A673 (cell line): Measurements from ENCODE around the gene ROMO1. TPM values are rescaled to one million over a fixed set of nuclear protein-coding genes. Genes with fewer than 3 reads are reported as not detected.

Experiments
- BruUV-seq: library from RNA; stranded (reverse); fragments of 400-500 nt; replicated peaks from 2 replicates; lab custom pipeline; 2021; lab: Mats Ljungman, UMichigan
- CTCF ChIA-PET: fragments of 300-600 bp; sonication (Branson Sonifier 250); formaldehyde crosslinking; loops from one replicate; lab custom pipeline; 2022; ENCODE audit warnings: antibody characterized with exemption; lab: Charles Lee
- POLR2A ChIA-PET: fragments of 300-600 bp; sonication (Branson Sonifier 250); formaldehyde crosslinking; loops from one replicate; lab custom pipeline; 2022; ENCODE audit warnings: antibody characterized with exemption; ENCODE audit not compliant: low non-redundant PET; lab: Charles Lee
- DNase-seq: peaks from one replicate; pipeline ENCODE4 v3.0.0-alpha.2; 2015; ENCODE audit warnings: low spot score
- H3K27ac ChIP-seq: fragments of 200-600 bp; sonication (generic); 2 replicates; pipeline ENCODE4 v1.5.1; 2016; ENCODE audit warnings: mixed run types, low read depth, mild to moderate bottlenecking, mixed read lengths, antibody characterized with exemption, low read length; ENCODE audit not compliant: poor library complexity, severe bottlenecking
- H3K27me3 ChIP-seq: fragments of 200-600 bp; sonication (generic); replicated peaks from 2 replicates; pipeline ENCODE4 v1.6.1; 2017; ENCODE audit warnings: mixed run types, low read depth, mild to moderate bottlenecking, mixed read lengths, antibody characterized with exemption, low read length; ENCODE audit not compliant: insufficient read depth, poor library complexity
- H3K36me3 ChIP-seq: fragments of 200-600 bp; sonication (generic); 2 replicates; pipeline ENCODE4 v1.6.1; 2016; ENCODE audit warnings: mixed run types, mild to moderate bottlenecking, mixed read lengths, antibody characterized with exemption, low read length; ENCODE audit not compliant: insufficient read depth, poor library complexity, severe bottlenecking
- H3K4me1 ChIP-seq: fragments of 200-600 bp; sonication (generic); 2 replicates; pipeline ENCODE4 v1.6.1; 2017; ENCODE audit warnings: mixed run types, mild to moderate bottlenecking, mixed read lengths, antibody characterized with exemption, low read length; ENCODE audit not compliant: insufficient read depth, poor library complexity, severe bottlenecking
- H3K4me3 ChIP-seq: fragments of 200-600 bp; sonication (generic); 2 replicates; pipeline ENCODE4 v1.5.1; 2016; ENCODE audit warnings: low read depth, mixed run types, mild to moderate bottlenecking, mixed read lengths, low read length; ENCODE audit not compliant: poor library complexity, severe bottlenecking
- H3K9me3 ChIP-seq: fragments of 200-600 bp; sonication (generic); 2 replicates; pipeline ENCODE4 v1.6.1; 2016; ENCODE audit warnings: mixed run types, low read depth, mild to moderate bottlenecking, mixed read lengths, antibody characterized with exemption, low read length; ENCODE audit not compliant: poor library complexity, severe bottlenecking
- EZH2 ChIP-seq: fragments of 200-600 bp; sonication (generic); IDR thresholded peaks from 2 replicates; pipeline ENCODE4 v1.6.1; 2017; ENCODE audit warnings: borderline replicate concordance, low read depth, mild to moderate bottlenecking, mixed read lengths, antibody characterized with exemption, low read length; ENCODE audit not compliant: poor library complexity, severe bottlenecking
- intact Hi-C: fragments of 100-400 bp; cut with micrococcal nuclease; formaldehyde crosslinking; loops from one replicate; pipeline ENCODE4 v1.10.0; 2022; ENCODE audit not compliant: unreplicated experiment
- total RNA-seq: library from RNA; stranded (reverse); gene quantifications from 2 replicates; pipeline ENCODE4 v1.2.3, GENCODE V29; 2021
- TF ChIP-seq, protein P1 (sequence below): fragments of 300-800, 200-600 bp; sonication (generic); conservative IDR thresholded peaks from 2 replicates; pipeline ENCODE4 v1.5.1; 2017; ENCODE audit warnings: low read depth, mild to moderate bottlenecking, antibody characterized with exemption, low read length, moderate library complexity, mixed read lengths

The ROMO1 gene
- total RNA-seq, 1 experiment from 2014 or later = 134 TPM

- H3K9me3 ChIP-seq = no peaks in the 10 kb centered on the region
- H3K27me3 ChIP-seq = no peaks in the 10 kb centered on the region
- DNase-seq = no peak
- POLR2A ChIA-PET = interaction anchor here (0.6 kb wide), 1 partner anchor 108 kb away, joined by 3 read pairs; no protein-coding TSS in a partner anchor
- H3K36me3 ChIP-seq = peaks cover 8% of the 10 kb centered on the region
- peaks cover 29% of the 10 kb centered on the region for H3K4me1 ChIP-seq
- BruUV-seq = no TSS peak
- intact Hi-C loops = no loop called here
- CTCF ChIA-PET = no interaction called here
- H3K27ac ChIP-seq = no peak overlapping the region
- TF ChIP-seq, protein P1, sequence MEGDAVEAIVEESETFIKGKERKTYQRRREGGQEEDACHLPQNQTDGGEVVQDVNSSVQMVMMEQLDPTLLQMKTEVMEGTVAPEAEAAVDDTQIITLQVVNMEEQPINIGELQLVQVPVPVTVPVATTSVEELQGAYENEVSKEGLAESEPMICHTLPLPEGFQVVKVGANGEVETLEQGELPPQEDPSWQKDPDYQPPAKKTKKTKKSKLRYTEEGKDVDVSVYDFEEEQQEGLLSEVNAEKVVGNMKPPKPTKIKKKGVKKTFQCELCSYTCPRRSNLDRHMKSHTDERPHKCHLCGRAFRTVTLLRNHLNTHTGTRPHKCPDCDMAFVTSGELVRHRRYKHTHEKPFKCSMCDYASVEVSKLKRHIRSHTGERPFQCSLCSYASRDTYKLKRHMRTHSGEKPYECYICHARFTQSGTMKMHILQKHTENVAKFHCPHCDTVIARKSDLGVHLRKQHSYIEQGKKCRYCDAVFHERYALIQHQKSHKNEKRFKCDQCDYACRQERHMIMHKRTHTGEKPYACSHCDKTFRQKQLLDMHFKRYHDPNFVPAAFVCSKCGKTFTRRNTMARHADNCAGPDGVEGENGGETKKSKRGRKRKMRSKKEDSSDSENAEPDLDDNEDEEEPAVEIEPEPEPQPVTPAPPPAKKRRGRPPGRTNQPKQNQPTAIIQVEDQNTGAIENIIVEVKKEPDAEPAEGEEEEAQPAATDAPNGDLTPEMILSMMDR = no peak
- TF ChIP-seq EZH2 = no peak
- H3K4me3 ChIP-seq = peak overlapping the region; percentile 69
These were observed 38.2 kb upstream of the ROMO1 start for GRCh38 chr20:35661053-35661452.

- no peaks in the 10 kb centered on the region for H3K9me3 ChIP-seq
- H3K27me3 ChIP-seq = no peaks in the 10 kb centered on the region
- H3K27ac ChIP-seq = peak overlapping the region; percentile 38
- no peak for TF ChIP-seq EZH2
- TF ChIP-seq, protein P1 = no peak
- intact Hi-C loops = no loop called here
- ChIA-PET CTCF (no interaction called here), POLR2A (no interaction called here)
- H3K36me3 ChIP-seq = no peaks in the 10 kb centered on the region
- BruUV-seq = no TSS peak
- H3K4me3 ChIP-seq = peak overlapping the region; percentile 69
- no peak for DNase-seq
- peaks cover 28% of the 10 kb centered on the region for H3K4me1 ChIP-seq
These were observed 37.3 kb upstream of the ROMO1 start for GRCh38 chr20:35661908-35662307.

DNA sequence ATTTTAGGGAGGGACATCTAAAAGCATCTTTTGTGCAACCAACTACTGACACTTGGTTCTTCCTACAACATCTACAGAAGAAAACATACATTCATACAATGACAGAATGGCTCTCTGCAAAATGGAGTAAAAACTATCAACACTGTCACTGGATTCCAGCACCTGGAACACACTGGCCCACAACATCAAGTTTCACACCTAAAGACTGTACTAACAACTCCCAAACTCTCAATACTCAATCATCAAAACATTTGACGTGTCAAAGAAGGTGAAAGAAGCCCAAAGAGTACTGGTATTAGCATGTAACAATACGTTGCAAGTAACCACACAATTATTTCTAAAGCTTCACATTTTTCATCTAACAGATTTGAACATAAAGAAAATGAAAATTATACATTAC, 36.7 kb upstream of the ROMO1 start:
- peaks cover 22% of the 10 kb centered on the region for H3K4me1 ChIP-seq
- ChIA-PET CTCF (no interaction called here), POLR2A (no interaction called here)
- H3K9me3 ChIP-seq = no peaks in the 10 kb centered on the region
- intact Hi-C loops = no loop called here
- no peak overlapping the region for H3K27ac ChIP-seq
- H3K36me3 ChIP-seq = no peaks in the 10 kb centered on the region
- peak overlapping the region; percentile 69 for H3K4me3 ChIP-seq
- no peak for DNase-seq
- no peaks in the 10 kb centered on the region for H3K27me3 ChIP-seq
- BruUV-seq = no TSS peak
- TF ChIP-seq, protein P1 = no peak
- no peak for TF ChIP-seq EZH2
